Brain microvascular endothelial cell (primary cell): Measurements from ENCODE around the gene CSNK2A1.
"Not testable (repeated sequence)": the region's sequence is repeated elsewhere in the genome, so short reads cannot be mapped to it uniquely, and the experiment has no call there.

Source experiments
- DNase-seq: peaks from one replicate; pipeline ENCODE4 v3.0.0-alpha.2; 2020
- H3K27ac ChIP-seq: fragments of 250-450 bp; sonication (Bioruptor Pico); 2 replicates; pipeline ENCODE4 v1.5.1; 2020; ENCODE audit warnings: mild to moderate bottlenecking, moderate library complexity
- H3K27me3 ChIP-seq: fragments of 250-450 bp; sonication (Bioruptor Pico); replicated peaks from 2 replicates; pipeline ENCODE4 v1.5.1; 2020; ENCODE audit warnings: mild to moderate bottlenecking
- H3K36me3 ChIP-seq: fragments of 250-450 bp; sonication (Bioruptor Pico); replicated peaks from 2 replicates; pipeline ENCODE4 v1.5.1; 2020; ENCODE audit warnings: mild to moderate bottlenecking
- H3K4me3 ChIP-seq: 2 replicates; pipeline ENCODE4 v1.5.1; 2011; ENCODE audit warnings: low read depth, mild to moderate bottlenecking, control low read depth, low read length, moderate library complexity
- CTCF ChIP-seq: IDR thresholded peaks from 2 replicates; pipeline ENCODE4 v1.5.1; 2011; ENCODE audit warnings: low read depth, mild to moderate bottlenecking, moderate library complexity, low read length, control low read depth, inconsistent platforms; ENCODE audit errors: missing control alignments
- in situ Hi-C: cut with HindIII; loops from 2 replicates; pipeline ENCODE4 v1.10.0; 2017; ENCODE audit warnings: low sequenced_read_pairs, low pct_ligation_motif_present

Gene CSNK2A1

GRCh38 chr20:584971-585301 lies 41.3 kb upstream of the CSNK2A1 start:
- no peak for DNase-seq
- Histone ChIP-seq H3K4me3 (no peak overlapping the region), H3K27ac (no peak overlapping the region), H3K27me3 (no peaks in the 10 kb centered on the region), H3K36me3 (no peaks in the 10 kb centered on the region)
- in situ Hi-C loops, result no loop called here
- TF ChIP-seq CTCF, result no peak

- no peaks in the 10 kb centered on the region for H3K27me3 ChIP-seq
- in situ Hi-C loops, result no loop called here
- H3K4me3 ChIP-seq, result no peak overlapping the region
- DNase-seq, result no peak
- no peak overlapping the region for H3K27ac ChIP-seq
- H3K36me3 ChIP-seq, result no peaks in the 10 kb centered on the region
- no peak for TF ChIP-seq CTCF
These were observed 40.8 kb upstream of the CSNK2A1 start for GRCh38 chr20:584161-584970.

- no peak for DNase-seq
- TF ChIP-seq CTCF, result no peak
- Histone ChIP-seq H3K4me3 (no peak overlapping the region), H3K27me3 (no peaks in the 10 kb centered on the region), H3K27ac (no peak overlapping the region), H3K36me3 (no peaks in the 10 kb centered on the region)
- in situ Hi-C loops, result no loop called here
These were observed 38.6 kb upstream of the CSNK2A1 start for GRCh38 chr20:582204-582603.

GRCh38 chr20:578940-579690 lies 35.5 kb upstream of the CSNK2A1 start:
- H3K4me3 ChIP-seq, in situ Hi-C loops, H3K36me3 ChIP-seq, H3K27me3 ChIP-seq, H3K27ac ChIP-seq, DNase-seq: not testable (repeated sequence)

GRCh38 chr20:577167-577791 lies 33.7 kb upstream of the CSNK2A1 start:
- H3K36me3 ChIP-seq, result no peaks in the 10 kb centered on the region
- peak; percentile 63 for TF ChIP-seq CTCF
- no peak for DNase-seq
- H3K4me3 ChIP-seq, result no peak overlapping the region
- no peaks in the 10 kb centered on the region for H3K27me3 ChIP-seq
- in situ Hi-C loops, result no loop called here
- no peak overlapping the region for H3K27ac ChIP-seq

- no peak for DNase-seq
- in situ Hi-C loops, result no loop called here
- Histone ChIP-seq H3K27me3 (no peaks in the 10 kb centered on the region), H3K4me3 (no peak overlapping the region), H3K27ac (no peak overlapping the region), H3K36me3 (no peaks in the 10 kb centered on the region)
- TF ChIP-seq CTCF, result no peak
These were observed 32.6 kb upstream of the CSNK2A1 start for GRCh38 chr20:576156-576555.
